ENCODE results near the gene CSDE1. TPM values are rescaled to one million over a fixed set of nuclear protein-coding genes. Genes with fewer than 3 reads are reported as not detected.

Gene CSDE1
- polyA plus RNA-seq, 1 donor = 506 TPM

DNA sequence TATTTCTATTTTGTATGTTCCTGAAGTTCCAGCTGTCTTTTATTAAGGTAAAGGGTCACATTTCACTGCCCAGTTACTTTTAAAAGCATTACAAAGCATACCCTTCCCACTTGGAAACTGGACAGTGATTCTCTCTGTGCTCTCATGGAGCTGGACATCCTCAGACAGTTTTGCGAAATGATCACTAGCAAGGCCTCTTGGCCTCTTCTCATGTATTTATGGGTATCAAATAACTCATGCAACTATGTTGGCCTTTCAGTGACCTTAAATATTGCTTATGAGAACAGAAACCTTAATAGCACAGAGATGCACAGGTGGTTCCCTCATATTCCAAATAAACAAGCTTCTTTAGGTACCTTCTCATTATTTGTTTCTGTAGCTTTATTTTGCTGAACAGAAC, 54.5 kb downstream of the CSDE1 start:
- DNase-seq = no peak

DNA sequence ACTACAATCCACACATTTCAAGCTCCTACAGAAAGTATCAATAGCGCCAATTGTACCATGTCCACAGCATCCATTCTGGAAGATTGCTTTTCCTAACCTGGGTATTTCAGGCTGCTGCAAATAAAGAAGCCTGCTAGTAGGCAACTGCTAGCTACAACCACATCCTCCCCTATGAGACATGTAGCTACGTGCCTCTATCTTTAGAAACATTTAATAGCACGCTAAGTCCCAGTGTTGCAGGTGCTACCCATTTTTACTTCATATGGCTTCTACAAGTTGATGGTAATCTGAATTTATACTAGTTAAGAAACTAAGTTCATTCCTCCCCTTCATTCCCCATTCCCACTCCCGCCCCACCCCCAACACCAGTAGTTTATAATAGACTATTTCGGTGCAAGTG, 55.0 kb downstream of the CSDE1 start:
- DNase-seq = no peak

GRCh38 chr1:114701931-114702330, 55.9 kb downstream of the CSDE1 start:
- no peak for DNase-seq

DNA sequence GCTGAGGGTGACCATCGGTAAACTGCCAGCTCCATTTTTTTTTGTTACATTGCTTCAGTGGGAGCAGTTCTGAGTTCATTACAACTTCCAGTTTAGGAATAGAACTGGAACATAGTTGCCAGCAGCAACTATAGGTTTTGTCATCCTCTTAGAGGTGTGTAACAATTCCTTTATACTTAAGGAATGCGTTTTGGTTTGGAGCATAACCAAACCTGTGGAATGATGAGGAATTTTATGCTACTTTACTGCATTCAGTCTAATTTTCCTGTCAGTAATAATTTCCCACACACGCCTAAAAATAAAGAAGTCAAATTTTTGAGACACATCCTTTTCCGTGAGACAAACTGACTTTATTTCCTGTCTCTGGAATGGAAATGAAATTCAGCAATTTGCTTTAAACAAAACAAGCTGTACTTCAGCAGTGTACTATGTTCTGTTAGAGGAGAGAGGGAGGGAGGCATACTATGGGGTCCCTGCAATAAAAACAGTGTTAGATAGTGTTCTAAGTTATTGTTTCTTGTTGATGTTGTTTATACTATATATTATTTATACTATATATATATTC, 57.7 kb downstream of the CSDE1 start:
- DNase-seq = no peak

DNA sequence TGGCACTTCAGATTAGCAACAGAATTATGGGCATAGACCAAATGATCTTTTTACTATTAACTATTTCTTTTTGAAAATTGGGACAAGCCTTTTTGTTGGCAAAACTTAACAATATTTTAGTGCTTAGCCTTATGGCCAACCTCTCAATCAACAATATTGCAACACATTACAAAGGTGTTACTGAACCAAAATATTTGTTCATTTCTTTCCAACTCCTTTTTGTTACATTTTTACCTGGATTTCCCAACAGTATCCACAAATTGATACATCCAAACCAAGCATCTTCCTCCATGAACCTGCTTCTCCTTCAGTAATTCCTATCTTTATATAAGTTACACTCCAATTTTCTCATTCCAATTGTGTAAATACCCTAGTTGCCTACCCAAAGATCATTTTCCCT, 61.0 kb downstream of the CSDE1 start:
- no peak for DNase-seq

DNA sequence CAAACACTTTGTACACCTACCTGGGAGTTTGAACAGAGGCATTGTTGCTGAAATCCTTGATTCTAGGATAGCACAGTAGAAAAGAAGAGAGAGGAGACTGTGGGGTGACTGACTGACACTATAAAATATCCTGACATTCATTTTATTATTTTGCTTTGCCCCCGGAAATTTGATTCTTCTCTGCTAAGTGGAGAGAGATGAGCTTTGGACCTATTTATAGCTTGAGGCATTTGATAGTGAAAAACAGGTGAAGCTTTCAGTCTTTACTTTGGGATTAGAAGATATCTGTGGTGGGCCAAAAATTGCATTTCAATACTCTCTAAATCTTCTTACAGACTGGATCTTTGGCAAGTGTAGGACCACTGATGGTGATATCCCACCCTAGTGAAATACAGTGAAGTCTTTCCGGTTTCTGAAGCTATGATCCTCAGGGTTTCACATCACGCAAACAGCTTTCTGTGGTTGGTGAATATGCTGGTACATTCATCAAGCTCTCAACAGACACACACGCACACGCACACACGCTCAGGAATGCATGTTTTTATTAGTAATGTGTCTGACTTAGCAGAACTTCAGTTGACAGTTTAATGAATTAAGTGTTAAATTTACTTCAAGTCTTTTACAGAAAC, 62.2 kb downstream of the CSDE1 start, which contains the start of gene AMPD1:
TSS of gene AMPD1 (minus strand) at position 117 of the 629 bp plus-strand sequence. CDS start at position 42, 75 bp downstream.
- no peak for DNase-seq

GRCh38 chr1:114694540-114695310, 63.1 kb downstream of the CSDE1 start:
- no peak for DNase-seq

DNA sequence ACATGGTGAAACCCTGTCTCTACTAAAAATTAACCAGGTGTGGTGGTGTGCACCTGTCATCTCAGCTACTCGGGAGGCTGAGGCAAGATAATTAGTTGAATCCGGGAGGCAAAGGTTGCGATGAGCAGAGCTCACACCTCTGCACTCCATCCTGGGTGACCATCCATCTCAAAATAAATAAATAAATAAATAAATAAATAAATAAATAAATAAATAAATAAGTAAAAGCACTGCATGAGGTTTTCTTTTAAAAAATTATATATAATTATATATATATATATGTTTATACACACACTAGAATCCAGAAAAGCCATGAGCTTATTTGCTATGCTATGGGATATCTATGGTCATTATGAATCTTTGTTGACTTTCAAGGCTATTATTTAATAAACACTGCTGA, 64.8 kb downstream of the CSDE1 start:
- no peak for DNase-seq

DNA sequence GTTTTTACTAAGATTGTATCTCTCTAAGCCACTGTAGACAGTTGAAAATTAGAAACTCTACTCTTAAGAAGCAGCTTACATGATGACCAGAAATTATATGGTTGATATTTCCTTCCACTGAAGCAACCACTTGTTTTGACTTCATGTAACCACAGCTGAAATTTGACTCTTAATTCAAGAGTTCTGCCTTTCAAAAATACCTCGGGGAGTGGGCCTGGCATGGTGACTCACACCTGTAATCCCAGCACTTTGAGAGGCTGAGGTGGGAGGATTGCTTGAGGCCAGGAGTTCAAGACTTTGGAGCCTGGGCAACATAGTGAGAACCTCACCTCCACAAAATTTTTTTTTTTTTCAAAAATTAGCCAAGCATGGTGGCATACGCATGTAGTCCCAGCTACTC, 66.7 kb downstream of the CSDE1 start:
- no peak for DNase-seq

GRCh38 chr1:114690148-114690547, 67.6 kb downstream of the CSDE1 start:
- DNase-seq = no peak

DNA sequence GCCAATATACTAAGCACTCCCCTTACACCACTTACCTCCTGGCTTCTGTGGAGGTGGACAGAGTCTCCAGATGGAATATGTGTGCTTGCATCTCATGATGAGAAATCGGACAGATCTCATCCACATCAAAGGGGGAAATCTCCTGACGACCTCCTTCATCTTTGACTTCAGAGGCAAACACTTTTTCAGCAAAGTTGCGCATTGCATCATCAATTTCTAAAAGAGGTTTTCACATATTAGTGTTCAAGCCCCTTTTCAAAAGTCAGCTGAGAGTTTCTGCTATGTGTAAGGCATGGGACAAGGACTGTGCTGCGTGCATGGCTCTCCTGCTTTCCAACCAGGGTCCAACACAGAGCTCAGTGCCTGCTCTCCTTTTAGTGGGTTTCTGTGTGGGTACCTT, 69.3 kb downstream of the CSDE1 start:
- DNase-seq = no peak

DNA sequence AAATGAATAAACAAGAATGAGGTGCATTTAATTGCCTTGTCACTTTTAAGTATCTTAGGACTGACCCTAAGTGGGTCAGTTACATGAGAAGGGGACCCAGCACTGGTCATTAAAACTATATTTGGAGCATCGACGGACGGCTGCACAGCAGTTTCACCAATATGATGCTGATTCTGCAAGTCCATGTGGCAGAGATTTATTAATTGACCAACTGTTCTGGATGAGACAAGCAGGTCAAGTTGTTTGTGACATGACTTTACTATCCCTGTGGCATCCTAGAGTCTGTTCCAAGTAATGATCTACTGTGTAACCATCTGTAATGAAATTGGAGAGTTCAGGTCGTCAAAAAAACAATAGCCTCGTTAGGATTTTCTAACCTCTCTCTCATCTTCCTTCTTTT, 71.9 kb downstream of the CSDE1 start:
- DNase-seq = no peak

DNA sequence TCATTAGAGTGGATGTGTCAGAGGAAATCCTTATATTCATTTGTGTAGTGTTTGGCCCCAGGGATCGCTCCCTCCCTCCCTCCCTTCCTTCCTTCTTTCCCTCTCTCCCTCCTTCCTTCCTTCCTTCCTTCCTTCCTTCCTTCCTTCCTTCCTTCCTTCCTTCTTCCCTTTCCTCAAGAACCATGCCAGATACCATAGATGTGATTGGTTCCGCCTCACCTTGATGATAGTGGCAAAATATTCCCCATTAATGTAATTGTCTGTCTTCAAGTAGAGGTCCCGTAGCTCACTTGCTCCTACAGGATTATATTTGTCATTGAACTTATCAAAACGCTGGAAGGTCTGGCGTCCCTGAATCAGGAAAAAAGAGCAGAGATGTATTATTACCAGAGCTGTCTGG, 80.1 kb downstream of the CSDE1 start:
- no peak for DNase-seq

- DNase-seq = no peak
These were observed 81.7 kb downstream of the CSDE1 start for GRCh38 chr1:114676115-114676514.

- DNase-seq = no peak
These were observed 85.9 kb downstream of the CSDE1 start for GRCh38 chr1:114671939-114672275.

GRCh38 chr1:114671011-114671938, 86.5 kb downstream of the CSDE1 start:
- DNase-seq = no peak

GRCh38 chr1:114670083-114671010, 87.4 kb downstream of the CSDE1 start:
- peak; percentile 90 for DNase-seq

GRCh38 chr1:114669562-114670082, 88.2 kb downstream of the CSDE1 start, which contains the start of gene DENND2C:
Gene DENND2C, minus strand, starts transcription at chr1:114670049. Its CDS starts 44,065 bp downstream, at chr1:114625984.
- DNase-seq = no peak

GRCh38 chr1:114668784-114669561, 88.8 kb downstream of the CSDE1 start:
- DNase-seq = no peak

GRCh38 chr1:114668373-114668772, 89.4 kb downstream of the CSDE1 start:
- DNase-seq = no peak
